GM12878 (cell line): ENCODE data around the gene TM7SF3.

Experiments used
- BRCA1 ChIP-seq: IDR thresholded peaks from 2 replicates; pipeline ENCODE4 v1.6.1; 2011; ENCODE audit warnings: low read depth, low read length, improper control_type of control experiment
- CBX3 ChIP-seq: fragments of 200-600 bp; sonication (generic); IDR thresholded peaks from 2 replicates; pipeline ENCODE4 v1.6.1; 2016; ENCODE audit warnings: low read depth, borderline replicate concordance
- CREB1 ChIP-seq: IDR thresholded peaks from 2 replicates; pipeline ENCODE4 v1.6.1; 2012; ENCODE audit warnings: low read depth, mild to moderate bottlenecking, inconsistent platforms
- POLR2AphosphoS2 ChIP-seq: IDR thresholded peaks from 2 replicates; pipeline ENCODE4 v1.6.1; 2011; ENCODE audit warnings: low read depth, mild to moderate bottlenecking, low read length, improper control_type of control experiment, moderate library complexity
- SPI1 ChIP-seq: IDR thresholded peaks from 2 replicates; pipeline ENCODE4 v1.6.1; 2011; ENCODE audit warnings: low read depth, mild to moderate bottlenecking, low read length, moderate library complexity, borderline replicate concordance; ENCODE audit not compliant: insufficient read depth
- ZNF274 ChIP-seq: IDR thresholded peaks from one replicate; pipeline ENCODE4 v1.8.0; 2011; ENCODE audit not compliant: insufficient read length, insufficient read depth
- TF ChIP-seq, protein P1 (sequence below), 3 experiments: IDR thresholded peaks in 2 of 3; conservative IDR thresholded peaks in 1 of 3; 2 replicates each; pipeline ENCODE4 v1.5.1; 2011; ENCODE audit warnings: low read depth in 3 of 3, low read length in 3 of 3, mild to moderate bottlenecking in 3 of 3, control low read depth in 2 of 3, moderate library complexity in 2 of 3, inconsistent platforms in 1 of 3, mixed read lengths in 1 of 3; ENCODE audit not compliant: control insufficient read depth in 2 of 3, insufficient read depth in 1 of 3; ENCODE audit errors: extremely low read depth in 1 of 3
- TF ChIP-seq, protein P2 (sequence below): IDR thresholded peaks from 2 replicates; pipeline ENCODE4 v1.6.1; 2011; ENCODE audit warnings: borderline replicate concordance, low read depth, mild to moderate bottlenecking, moderate library complexity, mixed read lengths, low read length; ENCODE audit not compliant: insufficient read depth; ENCODE audit errors: extremely low read length
- TF ChIP-seq, protein P3 (sequence below): IDR thresholded peaks from 2 replicates; pipeline ENCODE4 v1.6.1; 2011; ENCODE audit warnings: low read depth, mild to moderate bottlenecking, low read length, moderate library complexity, borderline replicate concordance; ENCODE audit errors: extremely low read depth

DNA sequence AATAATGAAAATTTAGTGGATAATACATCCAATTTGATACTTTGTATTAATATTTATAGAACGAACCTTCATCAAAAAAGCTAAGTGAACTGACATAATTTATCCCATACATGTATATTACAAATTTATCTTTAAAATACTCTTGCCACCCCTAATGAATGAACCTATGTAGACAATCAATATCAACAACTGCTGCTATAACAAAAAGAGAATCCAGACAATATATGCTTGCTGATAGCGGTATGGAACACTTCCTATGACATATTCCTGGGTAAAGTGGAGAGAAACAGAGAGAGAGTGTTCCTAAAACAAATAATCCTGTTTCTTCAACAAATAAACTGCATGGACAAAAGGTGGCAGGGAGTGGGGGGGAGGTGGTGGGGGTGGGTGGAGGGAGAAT lies 31.3 kb downstream of the TM7SF3 start:
- TF ChIP-seq POLR2AphosphoS2 (no peak), ZNF274 (no peak), BRCA1 (no peak), CBX3 (no peak), CREB1 (no peak), SPI1 (no peak)
- TF ChIP-seq, protein P1, sequence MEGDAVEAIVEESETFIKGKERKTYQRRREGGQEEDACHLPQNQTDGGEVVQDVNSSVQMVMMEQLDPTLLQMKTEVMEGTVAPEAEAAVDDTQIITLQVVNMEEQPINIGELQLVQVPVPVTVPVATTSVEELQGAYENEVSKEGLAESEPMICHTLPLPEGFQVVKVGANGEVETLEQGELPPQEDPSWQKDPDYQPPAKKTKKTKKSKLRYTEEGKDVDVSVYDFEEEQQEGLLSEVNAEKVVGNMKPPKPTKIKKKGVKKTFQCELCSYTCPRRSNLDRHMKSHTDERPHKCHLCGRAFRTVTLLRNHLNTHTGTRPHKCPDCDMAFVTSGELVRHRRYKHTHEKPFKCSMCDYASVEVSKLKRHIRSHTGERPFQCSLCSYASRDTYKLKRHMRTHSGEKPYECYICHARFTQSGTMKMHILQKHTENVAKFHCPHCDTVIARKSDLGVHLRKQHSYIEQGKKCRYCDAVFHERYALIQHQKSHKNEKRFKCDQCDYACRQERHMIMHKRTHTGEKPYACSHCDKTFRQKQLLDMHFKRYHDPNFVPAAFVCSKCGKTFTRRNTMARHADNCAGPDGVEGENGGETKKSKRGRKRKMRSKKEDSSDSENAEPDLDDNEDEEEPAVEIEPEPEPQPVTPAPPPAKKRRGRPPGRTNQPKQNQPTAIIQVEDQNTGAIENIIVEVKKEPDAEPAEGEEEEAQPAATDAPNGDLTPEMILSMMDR (IDR thresholded peaks at IDR 0.05 in 2 of 3, conservative IDR thresholded peaks at IDR 0.05 in 1 of 3; ENCODE audit: control insufficient read depth in 2 of 3, extremely low read depth in 1 of 3, insufficient read depth in 1 of 3, low read depth in 3 of 3, low read length in 3 of 3): no peak
- TF ChIP-seq, protein P2, sequence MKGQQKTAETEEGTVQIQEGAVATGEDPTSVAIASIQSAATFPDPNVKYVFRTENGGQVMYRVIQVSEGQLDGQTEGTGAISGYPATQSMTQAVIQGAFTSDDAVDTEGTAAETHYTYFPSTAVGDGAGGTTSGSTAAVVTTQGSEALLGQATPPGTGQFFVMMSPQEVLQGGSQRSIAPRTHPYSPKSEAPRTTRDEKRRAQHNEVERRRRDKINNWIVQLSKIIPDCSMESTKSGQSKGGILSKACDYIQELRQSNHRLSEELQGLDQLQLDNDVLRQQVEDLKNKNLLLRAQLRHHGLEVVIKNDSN: no peak
- TF ChIP-seq, protein P3, sequence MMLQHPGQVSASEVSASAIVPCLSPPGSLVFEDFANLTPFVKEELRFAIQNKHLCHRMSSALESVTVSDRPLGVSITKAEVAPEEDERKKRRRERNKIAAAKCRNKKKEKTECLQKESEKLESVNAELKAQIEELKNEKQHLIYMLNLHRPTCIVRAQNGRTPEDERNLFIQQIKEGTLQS: no peak
